ENCODE measurements around the gene NPHP3.
A peak's percentile ranks its signal among the peaks of the same experiment; 100 is the strongest.

Gene NPHP3

DNA sequence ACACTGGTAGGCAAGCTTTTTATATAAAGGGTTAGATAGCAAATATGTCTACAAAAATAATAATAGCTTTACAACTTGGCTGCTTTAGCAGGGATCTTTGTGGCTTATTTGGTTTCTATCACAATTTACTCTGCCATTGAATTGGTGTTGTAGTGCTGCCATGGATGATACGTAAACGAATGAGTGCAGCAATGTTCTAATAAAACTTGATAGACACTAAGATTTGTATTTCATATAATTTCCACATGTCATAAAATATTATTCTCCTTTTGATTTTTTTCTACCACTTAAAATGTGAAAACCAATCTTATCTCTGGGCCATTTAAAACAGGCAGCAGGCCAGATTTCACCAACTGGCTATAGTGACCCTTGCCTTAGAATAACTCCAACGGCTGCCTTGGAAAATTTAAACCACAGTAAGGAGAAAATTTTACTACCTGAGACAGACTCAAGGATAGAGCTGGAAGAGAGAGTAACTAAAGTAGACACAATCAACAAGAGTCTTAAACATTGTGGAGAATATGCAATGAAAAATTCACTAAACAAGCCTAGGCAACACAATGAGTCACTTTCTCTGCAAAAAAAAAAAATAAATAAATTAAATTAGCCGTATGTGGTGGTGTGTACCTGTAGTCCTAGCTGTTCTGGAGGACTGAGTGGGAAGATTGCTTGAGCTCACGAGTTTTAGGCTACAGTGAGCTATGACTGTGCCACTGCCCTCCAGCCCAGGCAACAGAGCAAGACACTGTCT, 8.1 kb downstream of the NPHP3 start:
- Histone ChIP-seq H3K4me3 (ENCODE audit: severe bottlenecking) (no peak overlapping the region), H3K4me1 (ENCODE audit: insufficient read depth, poor library complexity, severe bottlenecking) (no peaks in the 10 kb centered on the region), H3K27ac (ENCODE audit: poor library complexity, severe bottlenecking) (no peak overlapping the region), H3K27me3 (ENCODE audit: insufficient read depth, poor library complexity, severe bottlenecking) (no peaks in the 10 kb centered on the region), H3K36me3 (ENCODE audit: low read depth) (peaks cover 69% of the 10 kb centered on the region), H3K9me3 (ENCODE audit: severe bottlenecking) (no peaks in the 10 kb centered on the region)
- DNase-seq (ENCODE audit: low spot score): no peak
- peak; percentile 25; the same call in 1 of the 3 replicates for ATAC-seq (ENCODE audit: low read depth)
- TF ChIP-seq, protein P1, sequence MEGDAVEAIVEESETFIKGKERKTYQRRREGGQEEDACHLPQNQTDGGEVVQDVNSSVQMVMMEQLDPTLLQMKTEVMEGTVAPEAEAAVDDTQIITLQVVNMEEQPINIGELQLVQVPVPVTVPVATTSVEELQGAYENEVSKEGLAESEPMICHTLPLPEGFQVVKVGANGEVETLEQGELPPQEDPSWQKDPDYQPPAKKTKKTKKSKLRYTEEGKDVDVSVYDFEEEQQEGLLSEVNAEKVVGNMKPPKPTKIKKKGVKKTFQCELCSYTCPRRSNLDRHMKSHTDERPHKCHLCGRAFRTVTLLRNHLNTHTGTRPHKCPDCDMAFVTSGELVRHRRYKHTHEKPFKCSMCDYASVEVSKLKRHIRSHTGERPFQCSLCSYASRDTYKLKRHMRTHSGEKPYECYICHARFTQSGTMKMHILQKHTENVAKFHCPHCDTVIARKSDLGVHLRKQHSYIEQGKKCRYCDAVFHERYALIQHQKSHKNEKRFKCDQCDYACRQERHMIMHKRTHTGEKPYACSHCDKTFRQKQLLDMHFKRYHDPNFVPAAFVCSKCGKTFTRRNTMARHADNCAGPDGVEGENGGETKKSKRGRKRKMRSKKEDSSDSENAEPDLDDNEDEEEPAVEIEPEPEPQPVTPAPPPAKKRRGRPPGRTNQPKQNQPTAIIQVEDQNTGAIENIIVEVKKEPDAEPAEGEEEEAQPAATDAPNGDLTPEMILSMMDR (IDR thresholded peaks at IDR 0.05; ENCODE audit: poor library complexity, severe bottlenecking): no peak

DNA sequence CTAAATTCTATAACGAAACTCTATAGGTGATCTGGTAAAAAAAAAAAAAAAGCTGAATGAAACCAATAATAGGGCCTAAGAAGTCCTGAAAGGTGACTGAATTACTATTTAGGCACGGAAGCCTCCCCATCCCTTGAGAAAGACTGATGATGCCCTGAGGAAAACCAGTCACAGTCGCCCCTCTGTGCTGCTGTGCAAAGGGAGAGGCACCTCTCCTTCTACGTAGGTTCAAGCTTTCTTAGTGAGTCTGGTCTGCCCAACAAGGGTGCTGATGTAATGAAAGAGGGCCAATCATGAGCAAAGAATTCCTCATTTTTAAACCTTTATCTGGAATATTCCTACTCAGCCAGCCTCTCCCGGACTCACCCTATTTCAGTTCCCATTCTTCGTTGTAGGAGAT, 11.9 kb downstream of the NPHP3 start:
- no peaks in the 10 kb centered on the region for H3K9me3 ChIP-seq (ENCODE audit: severe bottlenecking)
- TF ChIP-seq, protein P1 (IDR thresholded peaks at IDR 0.05; ENCODE audit: poor library complexity, severe bottlenecking): no peak
- H3K27ac ChIP-seq (ENCODE audit: poor library complexity, severe bottlenecking): no peak overlapping the region
- no peaks in the 10 kb centered on the region for H3K4me1 ChIP-seq (ENCODE audit: insufficient read depth, poor library complexity, severe bottlenecking)
- H3K27me3 ChIP-seq (ENCODE audit: insufficient read depth, poor library complexity, severe bottlenecking): no peaks in the 10 kb centered on the region
- ATAC-seq (ENCODE audit: low read depth): no peak
- peaks cover 71% of the 10 kb centered on the region for H3K36me3 ChIP-seq (ENCODE audit: low read depth)
- DNase-seq (ENCODE audit: low spot score): no peak
- no peak overlapping the region for H3K4me3 ChIP-seq (ENCODE audit: severe bottlenecking)

DNA sequence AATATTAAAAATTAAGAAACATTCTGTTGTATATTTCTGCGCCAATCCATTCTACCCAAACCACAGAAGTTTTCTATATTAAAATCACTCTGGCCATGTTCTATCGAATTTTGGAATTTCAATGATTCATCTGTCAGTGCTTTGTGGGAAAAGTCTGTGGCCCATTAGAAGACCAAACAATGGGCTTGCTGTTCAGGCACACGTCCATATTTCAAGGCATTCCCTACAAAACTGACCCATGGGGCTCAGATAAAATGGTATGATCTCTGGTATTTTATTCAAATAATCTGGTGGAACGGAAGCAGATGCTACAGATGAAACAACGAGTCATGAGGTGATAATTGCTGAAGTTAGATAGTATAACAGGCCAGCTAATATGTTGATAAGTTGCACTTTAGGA, 12.4 kb downstream of the NPHP3 start:
- Histone ChIP-seq H3K27me3 (ENCODE audit: insufficient read depth, poor library complexity, severe bottlenecking) (no peaks in the 10 kb centered on the region), H3K27ac (ENCODE audit: poor library complexity, severe bottlenecking) (no peak overlapping the region), H3K9me3 (ENCODE audit: severe bottlenecking) (no peaks in the 10 kb centered on the region), H3K4me3 (ENCODE audit: severe bottlenecking) (no peak overlapping the region), H3K36me3 (ENCODE audit: low read depth) (peaks cover 71% of the 10 kb centered on the region), H3K4me1 (ENCODE audit: insufficient read depth, poor library complexity, severe bottlenecking) (no peaks in the 10 kb centered on the region)
- TF ChIP-seq, protein P1 (IDR thresholded peaks at IDR 0.05; ENCODE audit: poor library complexity, severe bottlenecking): no peak
- DNase-seq (ENCODE audit: low spot score) (no peak), ATAC-seq (ENCODE audit: low read depth) (no peak)

DNA sequence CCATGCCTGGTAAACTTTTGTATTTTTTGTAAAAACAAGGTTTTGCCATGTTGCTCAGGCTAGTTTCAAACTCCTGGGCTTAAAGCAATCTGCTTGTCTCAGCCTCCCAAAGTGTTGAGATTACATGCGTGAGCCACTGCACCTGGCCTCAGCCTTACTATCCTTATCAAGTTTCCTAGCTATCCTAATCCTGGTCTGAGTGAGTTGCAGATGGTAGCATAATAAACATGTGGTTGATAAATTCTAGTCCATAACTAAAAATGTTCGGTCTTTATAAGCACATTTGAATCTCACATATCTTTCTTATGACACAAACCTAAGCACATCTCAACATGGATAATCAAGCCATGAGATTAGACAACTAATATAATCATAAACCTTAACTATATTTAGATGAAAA, 18.5 kb downstream of the NPHP3 start:
- ATAC-seq (ENCODE audit: low read depth) (no peak), DNase-seq (ENCODE audit: low spot score) (no peak)
- H3K4me3 ChIP-seq (ENCODE audit: severe bottlenecking): no peak overlapping the region
- no peaks in the 10 kb centered on the region for H3K4me1 ChIP-seq (ENCODE audit: insufficient read depth, poor library complexity, severe bottlenecking)
- H3K36me3 ChIP-seq (ENCODE audit: low read depth): peaks cover 76% of the 10 kb centered on the region
- H3K9me3 ChIP-seq (ENCODE audit: severe bottlenecking): no peaks in the 10 kb centered on the region
- TF ChIP-seq, protein P1 (IDR thresholded peaks at IDR 0.05; ENCODE audit: poor library complexity, severe bottlenecking): no peak
- no peak overlapping the region for H3K27ac ChIP-seq (ENCODE audit: poor library complexity, severe bottlenecking)
- H3K27me3 ChIP-seq (ENCODE audit: insufficient read depth, poor library complexity, severe bottlenecking): no peaks in the 10 kb centered on the region

DNA sequence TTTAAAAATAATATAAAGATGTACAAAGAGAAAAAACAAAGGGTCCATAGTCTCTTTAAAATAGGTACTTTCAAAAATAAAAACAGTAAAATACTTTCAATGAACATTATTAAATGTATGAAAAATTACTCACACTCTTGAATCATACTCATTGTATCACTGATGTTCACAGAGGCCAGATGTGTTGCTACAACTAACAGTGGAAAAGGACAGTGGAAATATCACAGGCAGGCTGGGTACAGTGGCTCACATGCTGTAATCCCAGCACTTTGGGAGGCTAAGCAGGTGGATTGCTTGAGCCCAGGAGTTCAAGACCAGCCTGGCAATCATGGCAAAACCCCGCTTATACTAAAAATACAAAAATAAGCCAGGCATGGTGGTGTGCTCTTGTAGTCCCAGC, 26.8 kb downstream of the NPHP3 start:
- no peak overlapping the region for H3K4me3 ChIP-seq (ENCODE audit: severe bottlenecking)
- H3K27ac ChIP-seq (ENCODE audit: poor library complexity, severe bottlenecking): no peak overlapping the region
- TF ChIP-seq, protein P1 (IDR thresholded peaks at IDR 0.05; ENCODE audit: poor library complexity, severe bottlenecking): no peak
- DNase-seq (ENCODE audit: low spot score) (no peak), ATAC-seq (ENCODE audit: low read depth) (no peak)
- H3K27me3 ChIP-seq (ENCODE audit: insufficient read depth, poor library complexity, severe bottlenecking): no peaks in the 10 kb centered on the region
- H3K9me3 ChIP-seq (ENCODE audit: severe bottlenecking): no peaks in the 10 kb centered on the region
- no peaks in the 10 kb centered on the region for H3K4me1 ChIP-seq (ENCODE audit: insufficient read depth, poor library complexity, severe bottlenecking)
- peaks cover 91% of the 10 kb centered on the region for H3K36me3 ChIP-seq (ENCODE audit: low read depth)

Data from RWPE2 (cell line).